NB4 (cell line): ENCODE results near the gene ATP2B1.

Experiments used
- DNase-seq: peaks from one replicate; pipeline ENCODE4 v3.0.0; 2010; ENCODE audit warnings: low read depth
- H3K4me3 ChIP-seq: one replicate; pipeline ENCODE4 v1.5.1; 2011; ENCODE audit warnings: mild to moderate bottlenecking, low read depth, low read length, moderate library complexity
- MYC ChIP-seq: IDR thresholded peaks from 2 replicates; pipeline ENCODE4 v1.6.1; 2011; ENCODE audit warnings: low read depth, low read length
- POLR2A ChIP-seq: IDR thresholded peaks from 2 replicates; pipeline ENCODE4 v1.6.1; 2011; ENCODE audit warnings: mild to moderate bottlenecking; ENCODE audit not compliant: insufficient read length; ENCODE audit errors: extremely low read depth
- TF ChIP-seq, protein P1 (sequence below): IDR thresholded peaks from one replicate; pipeline ENCODE4 v1.5.1; 2012; ENCODE audit warnings: low read depth, low read length
- TF ChIP-seq, protein P2 (sequence below): IDR thresholded peaks from 2 replicates; pipeline ENCODE4 v1.6.1; 2011; ENCODE audit warnings: low read depth, low read length

ATP2B1 gene

DNA sequence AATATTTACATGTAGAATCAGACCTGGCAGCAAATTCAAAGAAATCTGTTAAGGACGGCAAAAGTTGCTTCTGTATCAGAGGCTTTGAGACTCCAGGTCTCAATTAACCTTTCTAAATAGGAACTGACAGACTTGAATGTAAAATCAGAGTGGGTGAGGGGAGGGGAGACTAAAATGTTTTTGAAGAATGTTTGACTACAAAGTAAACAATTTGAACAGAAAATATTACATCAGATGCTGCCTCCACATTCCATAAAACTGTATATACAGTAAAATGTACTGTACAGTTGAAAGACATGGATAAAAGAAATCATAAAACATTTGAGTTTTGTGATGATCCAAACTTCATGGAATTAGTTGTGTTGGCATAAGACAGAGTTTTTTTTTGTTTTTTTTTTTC lies 133.3 kb downstream of the ATP2B1 start:
- TF ChIP-seq MYC: no peak
- no peak for TF ChIP-seq POLR2A
- TF ChIP-seq, protein P1, sequence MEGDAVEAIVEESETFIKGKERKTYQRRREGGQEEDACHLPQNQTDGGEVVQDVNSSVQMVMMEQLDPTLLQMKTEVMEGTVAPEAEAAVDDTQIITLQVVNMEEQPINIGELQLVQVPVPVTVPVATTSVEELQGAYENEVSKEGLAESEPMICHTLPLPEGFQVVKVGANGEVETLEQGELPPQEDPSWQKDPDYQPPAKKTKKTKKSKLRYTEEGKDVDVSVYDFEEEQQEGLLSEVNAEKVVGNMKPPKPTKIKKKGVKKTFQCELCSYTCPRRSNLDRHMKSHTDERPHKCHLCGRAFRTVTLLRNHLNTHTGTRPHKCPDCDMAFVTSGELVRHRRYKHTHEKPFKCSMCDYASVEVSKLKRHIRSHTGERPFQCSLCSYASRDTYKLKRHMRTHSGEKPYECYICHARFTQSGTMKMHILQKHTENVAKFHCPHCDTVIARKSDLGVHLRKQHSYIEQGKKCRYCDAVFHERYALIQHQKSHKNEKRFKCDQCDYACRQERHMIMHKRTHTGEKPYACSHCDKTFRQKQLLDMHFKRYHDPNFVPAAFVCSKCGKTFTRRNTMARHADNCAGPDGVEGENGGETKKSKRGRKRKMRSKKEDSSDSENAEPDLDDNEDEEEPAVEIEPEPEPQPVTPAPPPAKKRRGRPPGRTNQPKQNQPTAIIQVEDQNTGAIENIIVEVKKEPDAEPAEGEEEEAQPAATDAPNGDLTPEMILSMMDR: no peak
- TF ChIP-seq, protein P2, sequence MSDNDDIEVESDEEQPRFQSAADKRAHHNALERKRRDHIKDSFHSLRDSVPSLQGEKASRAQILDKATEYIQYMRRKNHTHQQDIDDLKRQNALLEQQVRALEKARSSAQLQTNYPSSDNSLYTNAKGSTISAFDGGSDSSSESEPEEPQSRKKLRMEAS: no peak
- no peak for DNase-seq

GRCh38 chr12:89574736-89575208 lies 133.9 kb downstream of the ATP2B1 start:
- no peak for TF ChIP-seq POLR2A
- TF ChIP-seq MYC: 0 out of 2 replicates have a peak, but pooled peaks have one; percentile 13

More for the DNA sequence above, 133.3 kb downstream of the ATP2B1 start:
- H3K4me3 ChIP-seq: no peak overlapping the region

DNA sequence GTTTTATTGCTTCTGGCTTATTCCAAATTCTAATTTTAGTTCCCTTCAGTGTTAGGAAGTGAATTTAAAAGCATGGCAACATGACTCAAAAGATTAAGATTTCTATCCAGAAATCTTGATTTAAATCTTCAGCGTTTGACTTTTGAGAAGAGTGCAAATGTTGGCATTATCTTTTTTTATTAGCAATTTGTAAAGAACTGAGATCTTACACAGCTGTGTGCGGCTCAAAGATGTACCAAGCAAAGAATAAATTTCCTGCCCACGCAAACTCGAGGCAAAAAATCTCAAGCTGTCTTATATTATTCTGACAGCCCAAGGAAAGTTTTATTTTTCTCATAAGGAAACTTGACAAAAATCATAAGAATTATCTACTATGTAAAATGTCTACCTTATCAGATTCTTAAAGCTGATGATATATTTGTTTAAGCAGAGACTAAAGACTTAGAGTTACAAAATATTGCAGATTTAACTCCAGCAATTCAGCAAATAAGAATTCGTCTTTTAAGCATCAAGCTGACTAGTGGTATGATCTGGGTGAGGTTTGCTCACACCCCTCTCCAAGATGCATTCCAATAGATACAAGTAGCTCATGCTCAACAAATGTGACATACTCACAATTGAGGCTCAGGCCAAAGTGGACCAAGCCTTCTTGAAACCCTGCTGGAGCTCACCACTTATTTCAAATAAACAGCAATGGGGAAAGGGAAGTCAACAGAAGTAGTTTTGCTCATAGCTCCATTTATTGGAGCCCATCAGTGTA lies 135.4 kb downstream of the ATP2B1 start:
- no peak overlapping the region for H3K4me3 ChIP-seq
- DNase-seq: no peak
- TF ChIP-seq MYC: no peak
- TF ChIP-seq, protein P1: no peak
- no peak for TF ChIP-seq POLR2A
- TF ChIP-seq, protein P2: no peak

More at GRCh38 chr12:89574736-89575208, 133.9 kb downstream of the ATP2B1 start:
- H3K4me3 ChIP-seq: no peak overlapping the region
- DNase-seq: peak; percentile 88

- TF ChIP-seq, protein P2: no peak
- TF ChIP-seq, protein P1: no peak
- TF ChIP-seq POLR2A (no peak), MYC (no peak)
- no peak overlapping the region for H3K4me3 ChIP-seq
- DNase-seq: no peak
Observed at GRCh38 chr12:89571491-89572195, 137.0 kb downstream of the ATP2B1 start.

DNA sequence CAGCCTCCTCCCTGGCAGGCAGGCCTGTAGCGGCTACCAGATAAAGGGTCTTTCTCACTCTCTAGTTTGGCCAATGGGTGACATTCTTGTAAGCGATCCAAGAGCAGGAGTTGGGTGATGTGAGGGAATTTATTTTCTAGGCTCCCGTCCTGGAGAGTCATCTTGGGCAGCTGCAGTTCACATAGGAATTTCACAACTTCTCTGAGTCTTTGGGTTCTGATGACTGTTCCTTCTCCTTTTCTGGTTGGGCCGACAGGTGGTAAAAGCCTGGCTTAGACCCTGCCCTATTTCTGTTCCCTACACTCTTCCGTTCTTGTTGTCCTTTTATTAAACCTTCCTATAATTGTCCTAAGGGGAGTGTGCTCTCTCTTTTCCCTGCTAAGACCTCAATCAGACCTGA lies 140.2 kb downstream of the ATP2B1 start:
- no peak overlapping the region for H3K4me3 ChIP-seq
- TF ChIP-seq, protein P2: no peak
- TF ChIP-seq MYC: no peak
- TF ChIP-seq POLR2A: no peak
- TF ChIP-seq, protein P1: no peak
- no peak for DNase-seq

DNA sequence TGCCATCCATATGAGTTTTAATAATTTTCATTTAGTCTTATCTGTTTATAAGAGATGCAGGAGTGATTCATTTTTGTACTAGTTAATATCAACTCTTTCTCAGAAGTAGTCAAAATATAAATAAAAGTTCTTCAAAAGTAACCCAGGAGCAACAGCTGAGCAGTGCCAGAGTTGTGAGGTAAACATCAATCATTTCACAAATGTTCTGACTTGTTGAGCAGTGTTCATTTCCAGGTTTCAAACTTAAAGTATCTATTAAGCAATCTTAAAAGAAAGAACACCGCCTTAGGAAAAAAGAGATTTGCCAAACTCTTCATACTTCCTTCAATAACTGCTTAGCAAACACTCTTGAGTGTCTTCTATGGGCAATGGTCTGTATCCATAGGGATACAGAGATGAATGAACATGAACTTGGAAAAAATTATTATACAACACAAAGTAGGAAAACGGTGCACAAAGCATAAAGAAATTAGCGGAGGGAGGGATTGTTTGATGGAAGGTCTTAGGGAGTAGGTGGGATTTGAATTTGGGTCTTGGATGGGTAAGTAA lies 140.9 kb downstream of the ATP2B1 start:
- no peak overlapping the region for H3K4me3 ChIP-seq
- DNase-seq: no peak
- TF ChIP-seq, protein P1: no peak
- no peak for TF ChIP-seq POLR2A
- TF ChIP-seq, protein P2: no peak
- TF ChIP-seq MYC: no peak
